Tongue (tissue), 2 donors: ENCODE results near the gene HCCS. TPM values are rescaled to one million over a fixed set of nuclear protein-coding genes. Genes with fewer than 3 reads are reported as not detected.
A peak's percentile ranks its signal among the peaks of the same experiment; 100 is the strongest.
"Not testable (repeated sequence)": the region's sequence is repeated elsewhere in the genome, so short reads cannot be mapped to it uniquely, and the experiment has no call there.

Experiments
- DNase-seq: peaks from one replicate; pipeline ENCODE4 v3.0.0-alpha.2; 2015
- total RNA-seq: library from RNA; depleted of rRNA; stranded (reverse); fragments of >200 nt; gene quantifications from one replicate; pipeline ENCODE4 v1.2.3, GENCODE V29; 2014

HCCS gene
- total RNA-seq, 1 donor from 2014 or later, result 20.5 TPM

DNA sequence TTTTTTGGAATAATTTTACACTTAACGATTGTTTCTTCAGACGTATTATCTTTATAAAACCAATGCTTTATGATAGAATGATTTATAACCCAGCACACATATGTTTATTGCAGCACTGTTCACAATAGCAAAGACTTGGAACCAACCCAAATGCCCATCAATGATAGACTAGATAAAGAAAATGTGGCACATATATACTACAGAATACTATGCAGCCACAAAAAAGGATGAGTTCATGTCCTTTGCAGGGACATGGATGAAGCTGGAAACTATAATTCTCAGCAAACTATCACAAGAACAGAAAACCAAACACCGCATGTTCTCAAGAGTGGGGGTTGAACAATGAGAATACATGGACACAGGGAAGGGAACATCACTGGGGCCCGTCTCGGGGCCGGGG, 12.0 kb downstream of the HCCS start:
- DNase-seq, result not testable (repeated sequence)

DNA sequence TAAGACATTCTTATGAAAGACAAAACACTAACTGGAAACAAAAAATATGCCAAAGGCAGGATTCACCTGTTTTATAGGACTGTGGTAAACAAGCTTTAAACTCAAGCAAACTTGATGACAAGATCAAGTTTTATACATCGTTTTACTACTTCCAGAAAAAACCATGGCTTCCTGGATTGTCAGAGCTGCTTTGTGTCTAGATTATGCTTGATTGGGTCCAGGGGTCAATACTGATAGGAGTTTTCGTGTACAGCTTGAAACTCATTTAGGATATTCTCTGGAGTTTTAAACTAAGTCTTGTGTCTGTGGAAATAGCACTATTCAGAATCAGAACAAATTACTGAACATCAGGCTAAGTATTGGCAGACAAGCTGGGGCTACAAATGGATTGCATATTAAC, 13.0 kb downstream of the HCCS start:
- DNase-seq, result no peak

DNA sequence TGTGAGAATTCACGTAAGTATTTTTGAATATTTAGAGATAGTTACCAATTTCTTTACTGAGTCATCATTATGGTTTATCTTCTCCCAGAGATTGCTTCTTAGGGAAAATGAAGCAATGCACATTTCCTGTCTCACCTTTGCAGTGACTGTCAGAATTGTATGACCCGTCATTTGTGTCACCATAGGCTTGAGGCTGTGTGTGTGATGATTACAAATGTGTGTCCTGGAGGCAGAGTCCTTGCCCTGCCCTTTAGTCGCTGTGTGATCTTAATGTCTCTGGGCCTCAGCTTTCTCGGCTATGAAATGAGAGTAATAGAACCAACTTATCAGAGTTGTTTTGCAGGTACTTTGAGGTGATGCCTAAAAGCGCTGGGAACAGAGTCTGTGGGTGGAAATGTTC, 13.9 kb downstream of the HCCS start:
- DNase-seq, result no peak

DNA sequence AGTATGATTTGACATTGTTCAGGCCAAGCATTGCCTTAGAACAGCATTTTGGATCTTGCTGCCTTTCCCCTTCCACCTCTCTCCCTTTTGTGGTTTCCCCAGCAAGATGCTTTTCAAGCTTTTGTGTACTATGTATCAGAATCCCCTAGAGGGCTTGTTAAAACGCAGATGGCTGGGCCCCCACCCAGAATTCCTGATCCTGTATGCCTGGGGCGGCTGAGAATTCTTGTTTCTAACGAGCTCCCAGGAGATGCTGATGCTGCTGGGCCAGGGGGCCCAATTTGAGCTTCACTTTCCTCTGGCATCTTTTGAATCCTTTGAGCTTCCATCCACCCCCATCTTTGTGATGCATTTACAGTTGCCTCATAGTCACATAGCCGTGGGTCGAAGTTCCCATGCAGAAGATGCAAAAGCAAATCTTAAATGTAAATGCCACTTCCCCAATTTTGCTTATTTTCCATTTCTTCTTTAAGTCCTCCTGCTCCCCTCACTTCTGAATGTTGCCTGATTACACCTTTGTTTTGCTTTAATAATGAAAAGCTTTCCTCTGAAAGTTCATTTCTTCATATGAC, 18.5 kb downstream of the HCCS start:
- no peak for DNase-seq

DNA sequence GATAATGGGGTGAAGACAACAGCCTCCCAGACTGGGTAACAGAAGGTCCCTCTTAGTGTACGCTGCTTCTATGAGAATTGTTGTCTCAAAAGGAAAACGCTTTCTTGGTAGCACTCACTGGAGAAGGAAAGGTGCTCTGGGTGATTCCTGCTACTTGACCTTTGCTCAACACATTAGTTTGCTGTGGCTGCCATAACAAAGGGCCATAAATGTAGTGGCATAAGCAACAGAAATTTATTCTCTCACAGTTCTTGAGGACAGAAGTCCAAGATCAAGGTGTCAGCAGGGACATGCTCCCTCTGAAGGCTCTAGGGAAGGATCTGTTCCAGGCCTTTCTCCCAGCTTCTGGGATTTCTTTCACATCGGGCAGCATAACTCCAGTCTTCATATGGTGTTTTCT, 19.0 kb downstream of the HCCS start:
- no peak for DNase-seq

DNA sequence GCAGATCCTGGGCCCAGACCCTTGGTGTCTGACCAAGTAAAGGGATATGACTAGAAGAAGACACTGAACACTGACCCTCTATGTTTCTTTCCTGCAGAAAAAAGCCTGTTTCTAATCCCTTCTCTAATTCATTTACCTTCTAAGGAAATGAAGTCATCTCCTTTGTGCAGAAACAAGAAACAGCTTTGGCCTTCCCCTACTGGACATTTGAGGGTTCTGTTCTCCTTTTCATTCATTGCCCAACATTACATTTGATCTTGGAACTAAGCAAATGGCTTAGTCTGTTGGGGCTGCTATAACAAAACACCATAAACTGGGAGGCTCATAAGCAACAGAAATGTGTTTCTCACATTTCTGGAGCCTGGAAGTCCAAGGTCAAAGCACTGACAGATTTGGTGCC, 20.0 kb downstream of the HCCS start:
- DNase-seq, result no peak

DNA sequence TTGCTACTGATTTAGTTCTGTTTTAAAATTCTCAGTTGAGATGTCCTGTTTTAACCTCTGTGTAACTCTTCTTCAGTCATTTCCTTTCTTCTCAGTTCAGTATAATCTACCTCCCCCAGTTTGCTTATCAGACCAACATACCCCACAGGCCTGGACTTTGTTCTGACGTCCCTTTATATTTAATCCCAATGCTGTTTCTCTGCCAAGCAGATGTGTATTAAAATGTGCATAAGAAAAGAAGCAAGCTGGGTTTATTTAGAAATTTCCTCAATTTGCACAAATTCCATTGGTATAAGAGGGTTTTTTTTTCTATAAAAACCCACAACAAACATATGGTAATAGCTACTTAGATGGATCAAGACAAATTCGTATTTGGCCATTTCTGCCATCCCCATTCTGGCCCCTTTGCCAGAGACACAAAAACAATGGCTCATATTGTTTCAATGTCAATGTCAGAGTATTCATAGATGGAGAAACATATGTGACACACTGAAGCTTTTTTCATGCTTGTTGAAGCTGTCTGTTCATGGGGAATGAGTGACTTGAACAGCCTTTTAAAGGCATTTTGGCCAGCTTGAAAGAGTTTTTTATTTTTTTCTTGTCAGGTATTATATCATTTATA, 24.5 kb downstream of the HCCS start:
- DNase-seq, result no peak

DNA sequence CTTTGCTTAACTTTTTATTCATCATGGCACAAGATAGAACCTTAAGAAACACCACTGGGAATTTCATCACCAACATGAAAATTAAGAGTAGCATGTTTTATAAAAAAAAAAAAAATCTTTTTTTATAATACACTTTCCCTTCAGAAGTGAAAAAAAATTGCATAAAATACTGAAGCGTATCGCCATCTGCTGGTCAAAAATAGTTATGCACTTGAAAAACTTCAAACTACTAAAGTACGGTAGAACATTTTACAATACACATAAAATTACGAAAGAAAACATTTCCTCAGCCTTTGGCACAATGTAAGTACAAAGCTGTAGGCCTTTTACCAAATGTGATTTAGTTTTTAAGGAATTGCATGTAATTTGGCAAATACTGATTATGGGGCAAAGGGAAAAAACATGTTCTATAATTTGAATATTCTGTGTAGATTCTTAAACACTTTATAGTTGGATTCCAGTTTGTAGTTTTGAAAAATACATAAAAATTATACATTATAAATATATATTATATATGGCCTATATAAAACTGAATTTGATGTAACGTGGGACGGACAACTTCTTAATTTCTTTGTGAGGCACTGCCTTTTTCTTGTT, 26.5 kb downstream of the HCCS start:
- peak; percentile 68 for DNase-seq

DNA sequence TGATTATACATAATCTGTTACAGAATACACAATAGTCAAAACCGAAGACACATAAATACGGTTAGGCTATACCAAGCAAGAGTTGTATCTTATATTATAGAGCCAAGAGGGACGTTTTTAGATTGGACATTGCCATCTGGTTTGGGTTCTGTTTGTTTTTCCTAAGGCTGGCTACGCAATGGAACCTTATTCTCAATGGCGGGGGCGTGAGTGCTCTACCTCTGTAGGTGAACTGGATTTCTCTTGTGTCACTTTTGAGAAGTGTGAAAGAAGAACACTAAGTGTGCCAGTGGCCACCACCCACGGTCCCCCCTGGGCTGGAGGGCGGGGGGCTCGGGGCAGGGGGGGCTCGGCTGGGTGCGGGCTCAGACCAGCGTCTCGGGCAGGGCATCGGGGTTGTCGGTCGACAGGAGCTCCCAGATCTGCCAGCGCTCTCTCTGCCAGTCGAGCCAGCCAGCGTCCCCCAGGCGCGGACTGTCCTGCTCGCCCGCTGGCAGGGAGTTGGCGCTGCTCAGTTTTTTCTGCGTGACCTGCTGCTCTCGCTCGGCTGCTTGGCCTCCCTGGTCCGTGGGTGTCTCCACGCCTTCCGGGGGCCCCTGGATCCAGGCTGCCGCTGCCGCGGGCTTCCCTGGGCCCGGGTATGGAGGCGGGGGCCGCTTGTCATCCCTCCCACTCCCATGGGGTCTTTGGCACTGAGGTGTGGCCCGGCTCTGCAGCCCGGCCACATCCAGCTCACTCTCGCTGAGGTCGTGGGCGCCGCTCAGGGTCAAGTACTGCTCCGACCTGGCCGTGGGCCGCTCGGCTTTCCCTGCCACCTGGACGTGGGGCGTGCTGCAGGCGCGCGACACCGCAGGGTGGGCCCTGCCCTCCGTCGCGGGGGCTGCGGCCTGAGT, 27.6 kb downstream of the HCCS start:
- no peak for DNase-seq

DNA sequence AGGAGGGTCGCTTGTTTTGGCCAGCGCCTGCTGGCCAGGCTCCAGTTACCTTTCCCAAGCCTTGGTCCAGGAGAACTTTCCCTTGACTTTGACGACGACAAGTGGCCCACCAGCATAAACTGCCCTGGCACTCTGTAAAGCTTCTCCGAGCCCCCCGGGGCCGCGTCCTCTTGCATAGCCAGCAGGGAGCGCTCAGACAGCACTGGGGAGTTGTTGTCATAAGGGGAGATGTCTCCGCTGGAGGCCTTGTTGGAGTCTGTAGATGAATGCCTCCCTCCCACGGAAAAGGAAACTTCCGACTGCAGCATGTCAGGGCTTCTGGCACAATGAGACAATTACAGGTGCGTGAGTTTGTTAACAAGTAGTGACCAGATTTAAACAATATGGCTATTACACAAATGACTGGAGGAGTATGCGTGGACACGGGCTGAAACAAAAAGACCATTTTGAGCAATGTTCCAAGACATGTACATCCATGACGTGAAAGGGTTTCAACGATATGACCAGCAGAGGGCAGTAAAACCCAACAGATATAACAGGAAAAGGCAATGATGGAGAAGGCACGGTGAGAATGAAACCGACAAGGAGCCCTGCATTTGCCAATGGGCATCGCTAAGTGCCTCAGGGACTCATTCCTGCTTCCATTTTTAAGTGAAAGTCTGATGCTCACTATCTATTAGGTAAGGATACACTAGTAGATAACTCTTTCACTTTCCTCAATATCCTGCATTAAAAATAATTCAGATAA, 33.0 kb downstream of the HCCS start:
- DNase-seq, result peak; percentile 91

DNA sequence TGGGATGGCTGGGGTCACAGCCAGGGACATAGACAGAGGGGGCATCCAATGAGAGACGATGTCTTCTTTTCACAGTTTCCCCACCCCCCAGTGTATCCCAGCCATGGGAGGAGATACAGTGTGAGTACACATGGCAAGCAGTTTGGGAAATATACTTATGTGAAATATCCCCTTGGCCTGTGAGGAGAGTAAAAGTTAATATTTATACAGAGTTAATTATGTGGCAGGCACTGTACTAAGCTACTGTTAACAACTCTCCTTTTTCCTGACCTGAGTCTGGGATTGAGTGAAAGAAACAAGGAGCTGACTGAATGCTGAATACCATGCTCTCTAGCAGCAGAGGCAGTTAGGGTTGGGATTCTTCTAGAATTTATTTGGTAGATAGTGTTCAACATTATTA, 35.3 kb downstream of the HCCS start:
- no peak for DNase-seq

DNA sequence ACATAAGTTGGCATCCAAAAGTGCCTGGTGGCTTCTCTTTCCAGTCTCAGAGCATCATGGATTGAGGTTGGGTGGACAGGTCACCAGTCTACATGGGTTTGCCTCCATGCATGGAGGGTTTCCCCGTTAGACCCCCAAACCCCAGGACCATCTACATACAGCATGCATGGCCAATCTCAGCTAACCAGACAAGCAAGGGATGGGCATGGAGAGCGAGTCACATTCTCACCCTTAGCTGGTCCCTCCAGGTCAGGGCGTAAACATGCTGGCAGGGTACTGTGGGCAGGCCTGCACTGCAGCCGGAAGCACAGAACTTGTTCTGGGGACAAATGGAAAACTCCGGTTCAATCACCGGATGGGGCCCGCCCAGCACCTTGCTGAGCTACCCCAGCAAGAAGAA, 37.3 kb downstream of the HCCS start:
- DNase-seq, result no peak

DNA sequence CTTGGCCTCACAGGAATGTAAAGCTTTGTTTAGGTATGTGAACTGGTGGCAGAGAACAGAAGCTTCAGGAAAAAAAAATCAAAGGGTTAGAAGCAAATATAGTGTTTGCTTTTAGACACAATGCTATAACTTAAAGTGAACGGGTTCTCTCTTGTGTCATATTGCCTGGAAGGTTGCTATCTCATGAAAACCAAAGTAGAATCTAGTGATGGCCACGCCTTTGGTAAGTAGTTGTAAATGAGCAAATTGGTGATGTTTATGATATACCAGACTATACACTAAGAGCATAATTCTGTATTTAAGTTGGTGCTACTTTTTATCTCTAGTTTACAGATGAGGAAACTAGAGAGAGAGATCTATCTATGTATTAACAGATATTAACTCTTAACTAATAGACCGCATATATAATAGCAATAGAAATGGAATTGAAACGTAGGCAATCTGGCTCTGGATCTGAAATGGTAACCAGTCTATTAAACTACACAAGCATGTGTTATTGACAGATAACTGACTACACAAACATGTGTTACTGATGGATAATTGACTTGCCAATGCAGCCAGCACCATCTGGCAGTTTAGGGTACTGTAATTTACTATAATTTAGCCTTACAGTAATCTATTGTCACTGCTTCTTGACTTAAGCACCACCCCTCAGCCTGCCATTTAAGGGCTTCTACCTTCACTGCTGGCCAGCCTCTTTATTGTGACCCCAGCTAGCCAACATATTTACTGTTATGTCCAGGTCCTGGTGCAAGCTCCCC, 40.8 kb downstream of the HCCS start:
- DNase-seq, result no peak

DNA sequence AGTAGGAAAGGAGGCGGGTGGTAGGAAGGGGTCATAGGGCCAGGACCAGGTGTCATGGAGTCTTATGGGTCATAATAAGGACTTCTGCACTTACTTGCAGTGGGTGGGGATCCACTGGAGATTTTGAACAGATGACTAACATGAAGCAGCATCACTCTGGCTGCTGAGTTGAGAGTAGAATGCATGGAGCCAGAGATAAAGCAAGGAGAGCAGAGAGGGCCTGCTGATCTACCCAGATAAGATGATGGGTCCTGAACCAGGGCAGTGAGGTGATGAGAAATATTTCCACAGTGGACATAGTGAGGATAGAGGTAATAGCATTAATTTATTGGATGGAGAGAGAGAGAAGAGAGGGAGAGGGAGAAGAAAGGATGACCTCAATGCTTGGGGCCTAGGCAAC, 48.0 kb downstream of the HCCS start:
- no peak for DNase-seq

DNA sequence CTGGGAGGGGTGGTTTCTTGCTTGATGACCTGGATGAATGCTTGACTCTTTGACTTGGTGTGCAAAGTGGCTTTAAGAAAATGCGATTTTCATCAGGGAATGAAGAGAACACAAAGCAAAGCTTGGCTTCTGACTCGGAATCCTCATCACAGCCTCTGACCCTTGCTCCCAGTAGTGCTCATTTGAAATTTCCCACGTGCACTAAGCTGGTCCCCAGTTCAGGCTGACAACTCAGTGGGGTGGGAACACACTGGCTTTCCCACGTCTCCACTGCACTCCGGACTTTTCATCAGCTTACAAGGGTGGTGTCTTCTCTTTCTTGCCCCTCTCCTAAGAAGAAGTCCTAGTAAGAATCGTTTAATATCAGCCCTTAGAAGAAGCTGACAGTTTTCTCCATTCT, 53.3 kb downstream of the HCCS start:
- DNase-seq, result no peak

DNA sequence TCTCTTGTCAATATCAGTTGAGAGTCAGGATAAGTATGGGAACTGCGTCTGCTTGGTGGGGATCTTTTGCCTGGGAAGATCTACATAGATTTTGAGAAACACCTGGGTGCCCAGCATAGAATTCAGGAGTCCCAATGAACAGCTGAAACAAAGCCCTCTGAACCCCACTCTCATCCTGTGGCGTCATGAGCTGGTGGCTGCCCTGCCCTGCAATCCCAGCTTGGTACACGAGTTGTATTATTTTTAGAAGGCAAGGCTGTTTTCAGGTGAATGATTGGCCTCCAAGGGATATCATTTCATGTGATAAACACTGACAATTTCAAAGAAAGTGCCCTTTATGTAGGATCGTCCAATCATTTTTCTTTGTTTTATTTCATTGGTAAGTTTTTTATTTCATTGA, 60.8 kb downstream of the HCCS start:
- no peak for DNase-seq

DNA sequence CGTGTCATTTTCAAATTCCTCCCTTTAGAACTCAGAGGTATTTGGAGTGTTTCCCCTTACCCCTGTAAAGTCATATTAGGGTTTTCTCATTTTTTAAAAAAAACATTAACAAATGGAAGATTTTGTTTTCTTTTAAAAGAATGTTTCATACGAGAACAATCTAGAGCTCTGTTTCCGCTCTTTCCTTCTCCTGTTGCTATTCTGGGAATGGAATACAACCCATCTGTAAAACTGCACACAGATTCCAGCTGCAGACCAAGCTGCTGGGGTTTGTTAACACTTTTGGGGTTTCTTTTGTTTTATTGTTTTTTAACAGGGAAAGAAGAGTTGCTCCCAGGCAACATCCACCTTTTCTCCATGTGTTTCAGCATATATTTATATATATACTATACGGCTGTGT, 61.3 kb downstream of the HCCS start:
- peak; percentile 49 for DNase-seq
